Pons (tissue), 1 donor: ENCODE data around the gene PABPN1L.

Source experiments
- DNase-seq: peaks from one replicate; pipeline ENCODE4 v3.0.0-alpha.2; 2016; ENCODE audit warnings: low spot score

Gene PABPN1L

GRCh38 chr16:88851616-88852015 is 14.8 kb downstream of the PABPN1L start:
- no peak for DNase-seq

GRCh38 chr16:88850531-88851199 is 15.8 kb downstream of the PABPN1L start:
- DNase-seq = no peak

DNA sequence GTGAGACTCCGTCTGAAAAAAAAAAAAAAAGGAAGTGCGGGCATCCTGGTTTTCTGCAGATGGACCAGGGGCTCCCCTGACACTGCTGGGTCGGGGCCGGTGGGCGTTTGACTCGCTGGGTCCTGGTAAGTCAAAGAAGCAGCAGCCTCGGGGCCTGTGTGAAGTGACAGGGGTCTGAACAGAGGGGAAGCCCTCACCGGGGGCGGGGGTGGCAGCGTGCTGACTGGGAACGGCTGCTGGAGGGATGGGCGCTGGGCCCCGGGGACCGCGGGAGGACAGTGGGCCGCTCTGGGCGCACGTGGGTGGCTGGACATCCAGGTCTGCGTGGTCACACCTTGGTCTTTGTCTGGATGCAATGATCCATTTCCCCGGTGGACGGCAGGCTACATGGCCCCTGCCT is 17.9 kb downstream of the PABPN1L start:
- no peak for DNase-seq

GRCh38 chr16:88847654-88848053 is 18.8 kb downstream of the PABPN1L start:
- no peak for DNase-seq

- no peak for DNase-seq
Measured at GRCh38 chr16:88846088-88846487, 20.4 kb downstream of the PABPN1L start.

DNA sequence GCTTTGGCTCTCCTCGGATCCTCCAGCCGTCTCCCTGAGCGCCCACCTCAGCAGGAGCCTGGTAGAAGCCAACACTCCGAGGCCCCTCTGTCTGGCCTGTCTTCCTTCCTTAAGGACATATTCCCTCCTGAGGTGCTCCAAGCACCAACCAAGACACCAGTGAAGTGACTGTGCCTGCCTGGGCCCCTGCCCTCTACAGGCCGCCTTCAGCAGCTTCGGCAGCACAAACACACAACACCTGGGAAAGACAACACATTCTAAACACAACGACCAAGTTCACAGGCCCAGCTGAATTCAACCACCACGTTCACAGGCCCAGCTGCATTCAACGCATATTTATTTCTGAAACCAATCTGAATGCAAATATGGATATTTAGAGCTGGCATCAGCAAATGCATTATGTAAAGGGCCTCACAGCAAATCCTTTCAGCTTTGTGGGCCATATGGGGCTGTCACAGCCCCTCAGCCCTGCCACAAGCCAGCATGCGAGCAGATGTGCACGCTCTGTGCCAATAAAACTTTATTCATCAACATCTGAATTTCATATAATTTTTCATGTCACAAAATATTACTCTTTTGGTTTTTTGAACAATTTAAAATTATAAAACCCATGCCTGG is 21.9 kb downstream of the PABPN1L start:
- DNase-seq = no peak

DNA sequence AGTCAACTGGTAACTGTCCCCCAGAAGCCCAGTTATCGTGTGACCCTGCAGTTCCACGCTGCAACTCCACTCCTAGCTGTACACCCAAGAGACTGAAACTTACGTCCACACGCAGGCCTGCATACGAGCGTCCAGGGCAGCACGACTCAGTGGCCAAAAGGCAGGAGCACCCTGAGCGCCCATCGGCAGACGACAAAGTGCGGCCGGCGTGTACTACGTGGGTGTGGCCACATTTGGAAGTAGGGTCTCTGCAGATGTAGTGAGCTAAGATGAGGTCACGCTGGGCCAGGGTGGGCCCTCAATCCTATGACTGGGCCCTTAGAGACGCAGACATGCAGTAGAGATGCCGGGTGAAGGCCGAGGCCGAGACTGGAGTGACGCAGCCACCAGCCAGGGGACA is 23.2 kb downstream of the PABPN1L start:
- DNase-seq = no peak

GRCh38 chr16:88842806-88843205 is 23.7 kb downstream of the PABPN1L start:
- DNase-seq = no peak

DNA sequence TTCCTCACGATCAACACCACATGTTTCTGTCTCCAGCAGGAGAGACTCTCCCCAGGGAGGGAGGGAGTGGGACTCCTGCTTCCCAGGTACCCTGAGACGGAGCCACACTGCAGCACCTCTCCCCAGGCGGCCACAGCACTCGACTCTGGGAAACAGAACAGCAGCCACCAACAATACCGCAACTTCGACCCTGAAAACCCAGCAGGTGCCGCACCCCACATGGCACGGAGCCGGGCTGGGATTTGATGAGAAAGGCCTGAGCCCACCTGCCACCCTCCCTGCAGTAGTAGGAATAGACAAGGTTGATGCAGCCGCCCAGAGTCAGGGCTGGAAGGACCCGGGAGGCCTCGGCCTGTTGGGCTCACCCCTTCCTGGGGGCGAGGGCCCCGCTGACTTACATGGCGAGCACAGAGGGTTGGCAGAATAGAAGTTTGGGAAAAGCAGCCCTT is 24.1 kb downstream of the PABPN1L start:
- DNase-seq = no peak

GRCh38 chr16:88841521-88842307 is 24.7 kb downstream of the PABPN1L start:
- no peak for DNase-seq

DNA sequence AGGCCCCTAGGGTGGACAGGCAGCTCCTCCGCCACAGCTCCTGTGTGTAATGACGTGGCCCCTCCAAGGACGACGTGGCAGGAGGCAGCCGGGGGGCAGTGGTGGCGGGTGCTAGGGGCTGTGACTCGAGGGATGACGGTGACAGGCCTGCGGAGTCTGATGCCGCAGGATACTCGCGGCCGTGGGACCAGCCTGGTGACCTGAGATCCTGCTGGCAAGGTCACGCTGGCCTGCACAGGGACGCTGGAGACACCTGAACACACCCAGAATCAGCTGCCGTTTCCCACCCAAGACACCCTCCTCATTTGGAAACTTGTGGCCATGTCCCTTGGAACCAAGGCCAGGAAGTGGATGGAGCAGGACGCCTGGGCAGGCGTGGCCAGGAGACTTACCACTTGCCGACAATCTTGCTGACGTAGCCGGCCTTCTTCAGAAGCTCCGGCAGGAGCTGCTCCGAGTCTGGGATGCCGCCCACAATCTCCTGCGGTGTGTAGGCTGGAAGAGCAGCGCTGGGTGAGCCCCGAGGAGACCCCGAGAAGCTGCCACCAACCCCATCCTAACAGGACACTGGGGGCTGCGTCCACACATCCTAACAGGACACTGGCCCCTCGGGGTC is 25.8 kb downstream of the PABPN1L start:
- DNase-seq = no peak

DNA sequence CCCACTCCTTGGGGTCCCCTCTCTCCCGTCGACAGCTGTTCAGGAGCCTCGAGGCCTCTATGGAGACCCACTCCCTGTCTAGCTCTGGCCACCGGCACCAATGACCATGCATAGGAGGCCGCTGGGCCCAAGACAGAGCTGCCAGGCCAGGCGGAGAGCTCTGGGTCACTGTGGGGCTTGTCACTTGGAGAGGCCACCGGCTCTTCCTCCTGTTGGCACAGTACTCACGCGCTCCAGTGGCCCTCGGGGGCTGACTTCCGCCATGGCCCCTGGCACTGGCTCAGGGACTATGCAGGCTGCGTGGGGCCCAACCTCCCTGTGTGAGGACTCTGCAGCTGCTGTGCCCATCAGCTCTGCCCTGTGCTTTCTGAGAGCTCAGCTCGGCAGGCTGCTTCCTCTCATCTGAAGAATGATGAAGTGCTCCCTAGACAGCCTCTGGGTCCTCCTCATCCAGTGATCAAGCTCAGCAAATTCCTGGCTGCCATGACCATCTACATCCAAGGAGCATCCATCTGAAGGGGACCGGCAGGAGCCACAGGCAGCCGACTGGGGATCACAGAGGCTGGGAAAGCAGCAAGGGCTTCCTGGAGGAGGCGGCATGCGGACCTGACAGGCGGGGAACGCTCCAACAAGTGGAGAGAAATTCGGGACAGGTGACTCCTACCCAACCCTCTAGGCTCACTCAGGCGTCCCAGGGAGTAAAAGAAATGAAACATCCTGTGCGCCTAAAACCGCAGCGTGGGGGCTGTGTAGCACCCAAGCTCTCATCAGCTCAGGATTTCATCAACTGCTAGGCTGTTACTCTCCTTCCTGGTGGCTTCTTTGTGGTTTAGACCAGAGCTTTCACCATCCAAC is 26.5 kb downstream of the PABPN1L start:
- DNase-seq = no peak

DNA sequence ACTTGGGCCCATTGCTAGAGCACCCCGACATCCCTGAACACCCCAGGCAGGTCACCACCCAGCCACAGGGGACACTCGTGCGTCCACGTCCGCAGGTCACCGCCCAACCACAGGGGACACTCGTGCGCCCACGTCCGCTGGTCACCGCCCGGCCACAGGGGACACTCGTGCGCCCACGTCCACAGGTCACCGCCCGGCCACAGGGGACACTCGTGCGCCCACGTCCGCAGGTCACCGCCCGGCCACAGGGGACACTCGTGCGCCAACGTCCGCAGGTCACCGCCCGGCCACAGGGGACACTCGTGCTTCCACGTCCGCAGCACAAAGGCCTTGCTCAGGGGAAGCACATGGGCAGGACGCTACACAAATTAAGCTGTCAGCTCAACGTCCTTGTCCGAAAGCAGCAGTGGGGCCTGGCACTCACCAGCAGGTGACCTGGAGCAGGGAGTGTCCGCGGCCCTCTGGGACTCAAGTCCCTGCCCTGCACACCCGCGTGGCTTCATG is 27.4 kb downstream of the PABPN1L start:
- no peak for DNase-seq

DNA sequence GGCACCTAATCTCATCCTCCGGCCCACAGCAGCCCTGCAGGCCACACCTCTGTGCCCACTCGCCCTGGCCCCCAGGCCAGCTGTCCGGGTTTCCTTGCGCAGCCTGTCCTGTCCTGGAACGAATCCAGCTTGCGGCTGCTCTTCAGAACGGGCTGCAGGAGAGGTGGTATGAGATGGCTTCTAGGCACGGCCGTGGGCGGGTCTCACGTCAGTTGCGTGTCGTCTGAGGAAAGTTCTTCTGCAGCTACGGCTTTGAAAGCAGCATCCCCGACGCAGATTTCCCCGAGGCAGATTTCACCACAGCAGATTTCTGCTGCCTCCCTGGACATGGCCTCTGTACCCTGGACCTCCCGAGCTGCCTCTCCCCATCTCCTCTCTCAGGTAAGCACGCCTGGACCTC is 27.9 kb downstream of the PABPN1L start:
- no peak for DNase-seq

DNA sequence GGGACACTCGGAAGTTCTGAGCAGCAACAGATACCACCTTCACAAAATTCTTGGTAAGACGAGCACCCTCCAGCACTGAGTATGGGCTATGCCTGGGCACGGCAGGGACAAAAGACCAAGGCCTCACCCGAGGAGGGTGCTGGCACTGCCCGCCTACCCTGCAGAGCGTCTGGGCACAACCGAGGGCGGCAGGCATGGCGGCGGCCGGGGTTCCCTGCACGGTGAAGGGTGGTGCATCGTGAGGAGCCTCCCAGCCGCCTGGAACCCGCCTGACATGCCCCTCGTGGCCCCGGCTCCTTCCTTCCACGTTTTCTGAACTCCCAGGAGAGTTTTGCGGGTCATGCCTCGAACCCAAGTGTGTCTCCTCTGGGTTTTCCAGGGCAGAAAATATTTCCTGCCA is 28.7 kb downstream of the PABPN1L start:
- DNase-seq = no peak

- no peak for DNase-seq
Measured at GRCh38 chr16:88836791-88837190, 29.7 kb downstream of the PABPN1L start.

DNA sequence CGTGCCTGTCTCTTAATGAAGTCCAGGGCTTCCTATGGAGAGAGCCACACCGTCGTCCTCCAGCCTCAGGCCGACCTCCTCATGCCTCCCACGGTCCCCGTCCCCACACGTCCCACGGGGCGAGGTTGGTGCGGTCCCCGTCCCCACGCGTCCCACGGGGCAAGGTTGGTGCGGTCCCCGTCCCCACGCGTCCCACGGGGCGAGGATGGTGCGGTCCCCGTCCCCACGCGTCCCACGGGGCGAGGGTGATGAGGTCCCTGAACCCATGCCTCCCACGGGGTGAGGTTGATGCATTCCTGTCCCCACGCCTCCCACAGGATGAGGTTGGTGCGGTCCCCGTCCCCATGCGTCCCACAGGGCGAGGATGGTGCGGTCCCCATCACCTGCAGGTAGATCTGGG is 30.6 kb downstream of the PABPN1L start:
- DNase-seq = no peak

DNA sequence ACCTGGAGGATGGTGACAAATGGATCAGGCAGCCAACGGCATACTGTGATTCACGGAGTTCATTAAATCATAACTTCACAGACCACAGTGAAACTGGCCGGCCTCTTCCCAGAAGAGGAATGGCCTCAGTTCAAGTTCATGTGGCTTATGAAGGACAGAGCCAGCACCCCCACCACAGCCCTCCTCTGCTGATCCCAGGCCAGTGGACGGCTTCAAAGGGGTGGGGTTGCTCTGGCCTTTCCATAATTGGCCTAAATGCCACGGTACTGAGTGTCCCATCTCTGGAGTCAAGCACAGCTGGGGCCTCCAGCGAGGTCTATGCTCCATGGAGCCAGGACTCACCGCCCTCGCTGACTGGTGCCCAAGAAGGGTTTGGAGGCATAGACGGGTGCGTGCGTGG is 31.1 kb downstream of the PABPN1L start:
- DNase-seq = no peak

DNA sequence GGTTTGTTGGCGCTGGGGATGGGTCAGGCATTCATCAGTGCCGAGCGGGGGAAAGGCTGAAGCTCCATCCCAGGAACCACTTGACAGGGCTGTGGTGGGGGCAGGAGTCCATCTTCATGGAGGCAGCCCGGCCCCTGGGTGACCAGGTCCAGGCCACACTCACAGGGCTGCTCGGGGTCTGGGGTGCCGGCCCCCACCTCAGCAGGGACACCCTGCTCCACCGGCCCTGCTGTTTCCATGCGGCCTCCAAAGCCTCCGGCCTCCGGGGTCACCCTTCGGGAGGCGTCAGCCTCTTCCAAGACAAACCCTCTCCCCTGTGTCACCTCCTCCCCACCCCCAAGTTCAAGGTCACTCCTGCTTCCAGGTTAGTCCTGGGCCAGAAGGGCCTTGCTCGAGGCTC is 31.8 kb downstream of the PABPN1L start:
- DNase-seq = no peak

- no peak for DNase-seq
Measured at GRCh38 chr16:88833086-88833485, 33.4 kb downstream of the PABPN1L start.

DNA sequence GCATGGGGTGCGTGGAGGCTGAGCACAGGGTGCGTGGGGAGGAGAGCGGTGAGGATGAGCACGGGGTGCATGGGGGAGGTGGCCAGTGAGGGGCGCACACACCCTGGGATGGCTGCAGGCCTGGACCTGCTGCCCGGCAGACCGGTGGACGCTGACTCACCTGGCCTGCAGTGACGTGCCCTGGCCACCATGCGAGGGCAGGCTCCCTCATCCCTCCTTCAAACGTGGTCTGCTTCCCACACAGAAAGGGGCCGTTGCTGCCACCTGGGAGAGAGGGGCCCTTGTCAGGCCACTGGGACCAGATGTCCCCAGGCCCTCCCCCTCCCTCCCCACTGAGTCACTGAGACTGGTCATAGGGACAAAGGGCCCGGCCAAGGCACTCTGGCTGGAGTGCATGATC is 34.6 kb downstream of the PABPN1L start:
- no peak for DNase-seq

GRCh38 chr16:88830783-88831182 is 35.7 kb downstream of the PABPN1L start:
- DNase-seq = no peak
